Mammary epithelial cell (primary cell): ENCODE data around the gene PON3.

Source experiments
- CTCF ChIP-seq, 2 donors: IDR thresholded peaks in 1 of 2; conservative IDR thresholded peaks in 1 of 2; 2 replicates each; pipeline ENCODE4 v1.5.1; 2011 to 2012; ENCODE audit warnings: inconsistent platforms in 2 of 2, low read length in 2 of 2, mild to moderate bottlenecking in 2 of 2, control low read depth in 1 of 2, low read depth in 1 of 2; ENCODE audit not compliant: insufficient read depth in 1 of 2; ENCODE audit errors: extremely low read depth in 1 of 2
- EZH2 ChIP-seq: IDR thresholded peaks from 2 replicates; pipeline ENCODE4 v1.6.1; 2012; ENCODE audit warnings: low read length, inconsistent platforms, borderline replicate concordance

- TF ChIP-seq CTCF (conservative IDR thresholded peaks at IDR 0.05 in 1 of 2, IDR thresholded peaks at IDR 0.05 in 1 of 2; ENCODE audit: extremely low read depth in 1 of 2, insufficient read depth in 1 of 2, low read depth in 1 of 2, low read length in 2 of 2) (no peak), EZH2 (no peak)
These were observed 61.1 kb downstream of the PON3 start for GRCh38 chr7:95335093-95335492.
